GM21737 (cell line): ENCODE data around the gene SBDS.
A peak's percentile ranks its signal among the peaks of the same experiment; 100 is the strongest.
"Not testable (repeated sequence)": the region's sequence is repeated elsewhere in the genome, so short reads cannot be mapped to it uniquely, and the experiment has no call there.

ENCODE experiments used
- ATAC-seq: cut with Tn5 transposase; IDR thresholded peaks from one replicate; pipeline ENCODE4 v1.9.1; 2021; ENCODE audit warnings: mild to moderate bottlenecking, moderate library complexity; ENCODE audit not compliant: unreplicated experiment

The SBDS gene

GRCh38 chr7:66995050-66995776 lies at the start of gene SBDS:
TSS of gene SBDS (minus strand) at chr7:66995586. CDS start at chr7:66995417, 169 bp downstream.
- ATAC-seq: peak; percentile 65

GRCh38 chr7:67043559-67043930 lies 48.2 kb upstream of the SBDS start:
- ATAC-seq: not testable (repeated sequence)

- not testable (repeated sequence) for ATAC-seq
These were observed 47.6 kb upstream of the SBDS start for GRCh38 chr7:67042781-67043558.

DNA sequence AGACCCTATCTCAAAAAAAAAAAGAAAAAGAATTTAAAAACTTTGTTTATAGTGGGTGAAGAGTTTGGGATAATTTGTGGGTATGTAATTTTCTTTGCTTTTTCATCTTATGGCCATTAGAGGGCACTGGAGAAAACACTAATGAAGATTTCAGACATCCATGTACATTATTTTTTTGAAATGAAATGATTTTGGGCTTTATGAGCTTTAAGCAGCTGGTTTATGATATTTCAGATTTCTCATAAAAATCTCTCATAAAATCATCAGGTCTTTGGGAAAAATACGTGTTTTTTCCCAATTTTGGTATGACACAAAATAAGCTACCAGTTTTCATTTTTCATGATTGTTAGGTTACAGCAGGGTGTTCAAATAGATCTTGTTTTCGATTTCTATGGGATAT lies 45.4 kb upstream of the SBDS start:
- not testable (repeated sequence) for ATAC-seq

DNA sequence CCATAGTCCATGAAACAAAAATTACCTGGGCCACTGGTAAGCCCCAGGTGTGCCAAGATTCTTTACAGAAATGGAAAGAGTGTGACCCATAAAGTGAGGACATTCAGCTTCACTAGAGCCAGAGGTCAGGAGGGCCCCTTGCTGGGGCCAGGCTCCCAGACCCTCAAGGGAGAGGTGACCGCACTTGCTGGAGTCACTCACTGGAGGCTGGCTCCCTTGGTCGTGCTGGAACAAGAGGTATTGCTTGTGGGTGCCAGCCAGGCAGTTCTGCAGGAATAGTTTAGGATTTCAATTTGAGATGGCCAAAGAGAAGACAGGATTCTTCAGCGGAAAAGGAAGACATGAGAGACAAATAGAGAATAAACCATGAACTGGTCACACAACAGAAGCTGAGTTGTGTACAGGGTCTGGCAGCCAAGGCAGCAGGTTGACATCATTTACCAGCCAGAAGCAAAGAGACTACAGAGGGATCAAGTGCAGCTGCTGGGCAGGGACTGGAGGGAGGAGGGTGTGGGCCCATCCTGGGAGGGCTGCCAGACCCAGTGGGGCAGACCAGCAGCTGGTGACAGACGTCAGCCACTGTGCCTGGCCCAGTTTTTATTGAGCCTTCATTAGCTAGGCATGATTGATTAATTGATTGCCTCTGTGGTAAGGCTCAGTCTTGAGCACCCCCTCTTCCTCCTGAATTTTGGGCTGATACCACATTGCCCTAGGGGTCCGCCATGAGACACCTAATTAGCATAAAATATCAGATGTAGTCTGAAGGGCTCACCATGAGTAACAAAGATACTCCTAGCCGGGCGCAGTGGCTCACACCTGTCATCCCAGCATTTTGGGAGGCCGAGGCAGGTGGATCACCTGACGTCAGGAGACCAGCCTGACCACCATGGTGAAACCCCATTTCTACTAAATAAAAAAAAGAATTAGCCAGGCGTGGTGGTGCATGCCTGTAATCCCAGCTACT lies 41.3 kb upstream of the SBDS start:
- ATAC-seq: not testable (repeated sequence)

GRCh38 chr7:67033251-67033650 lies 37.9 kb upstream of the SBDS start:
- ATAC-seq: no peak

- not testable (repeated sequence) for ATAC-seq
These were observed 36.3 kb upstream of the SBDS start for GRCh38 chr7:67031685-67032084.

DNA sequence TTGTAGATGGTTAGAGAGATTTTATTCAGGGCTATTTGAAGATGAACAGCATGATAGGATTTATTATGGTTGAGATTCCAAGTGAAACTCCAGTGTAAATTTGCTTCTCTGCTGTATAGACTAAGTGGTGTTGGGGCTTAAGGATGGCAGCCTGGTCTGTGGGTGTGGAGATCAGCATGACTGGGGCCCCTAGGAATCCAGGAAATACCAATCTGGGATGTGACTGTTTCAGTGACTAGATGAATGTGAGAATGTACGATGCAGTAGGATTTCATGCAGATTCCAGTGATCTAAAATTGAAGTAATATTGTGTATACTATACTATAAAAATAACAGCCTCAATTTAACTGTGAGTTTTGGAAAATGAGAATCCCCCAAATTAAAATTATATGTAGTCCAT lies 30.1 kb upstream of the SBDS start:
- ATAC-seq: not testable (repeated sequence)

- no peak for ATAC-seq
These were observed 27.1 kb upstream of the SBDS start for GRCh38 chr7:67022511-67022910.

GRCh38 chr7:67021260-67021659 lies 25.9 kb upstream of the SBDS start:
- no peak for ATAC-seq

GRCh38 chr7:67019562-67020390 lies 24.4 kb upstream of the SBDS start:
- ATAC-seq: no peak

DNA sequence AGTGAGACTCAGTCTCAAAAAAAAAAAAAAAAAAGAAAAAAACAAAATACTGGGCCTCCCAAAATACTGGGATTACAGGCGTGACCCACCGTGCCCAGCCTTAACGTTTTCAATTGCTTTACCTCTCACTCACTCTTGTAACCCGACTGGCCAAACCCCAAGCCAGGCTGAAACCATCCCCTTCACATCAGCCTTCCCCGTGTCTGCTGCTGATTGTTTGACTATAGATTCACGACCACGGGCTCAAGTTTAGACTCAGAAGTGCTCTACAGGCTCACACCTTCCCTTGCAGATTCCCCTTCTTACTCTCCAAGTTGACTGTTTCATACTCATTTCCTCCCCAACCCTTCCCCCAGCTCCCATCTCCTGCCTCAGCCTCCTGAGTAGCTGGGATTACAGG lies 23.6 kb upstream of the SBDS start:
- ATAC-seq: no peak

GRCh38 chr7:67017971-67018370 lies 22.6 kb upstream of the SBDS start:
- not testable (repeated sequence) for ATAC-seq

DNA sequence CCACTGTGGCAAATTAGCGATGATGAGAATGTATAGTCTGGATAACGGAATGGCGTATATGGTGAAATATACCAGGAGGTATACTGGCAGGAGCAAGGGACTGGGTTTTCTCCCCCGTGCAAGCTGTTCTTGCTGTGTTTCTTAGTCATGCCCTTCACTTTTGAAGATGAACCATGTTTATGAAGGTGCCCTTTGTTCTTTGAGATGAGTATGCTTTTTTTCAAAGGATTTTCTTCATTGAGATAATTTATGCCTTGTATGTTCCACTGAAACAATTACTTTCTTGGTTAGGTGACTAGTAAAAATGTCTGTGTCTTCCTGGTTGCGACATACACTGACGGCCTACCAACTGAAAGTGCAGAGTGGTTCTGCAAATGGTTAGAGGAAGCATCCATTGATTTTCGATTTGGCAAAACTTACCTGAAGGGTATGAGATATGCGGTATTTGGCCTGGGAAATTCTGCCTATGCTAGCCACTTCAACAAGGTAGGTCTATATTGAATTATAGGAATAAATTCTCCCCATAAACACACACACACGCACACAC lies 18.8 kb upstream of the SBDS start:
- not testable (repeated sequence) for ATAC-seq

- not testable (repeated sequence) for ATAC-seq
These were observed 14.3 kb upstream of the SBDS start for GRCh38 chr7:67009677-67010076.

GRCh38 chr7:67008260-67008659 lies 12.9 kb upstream of the SBDS start:
- no peak for ATAC-seq

DNA sequence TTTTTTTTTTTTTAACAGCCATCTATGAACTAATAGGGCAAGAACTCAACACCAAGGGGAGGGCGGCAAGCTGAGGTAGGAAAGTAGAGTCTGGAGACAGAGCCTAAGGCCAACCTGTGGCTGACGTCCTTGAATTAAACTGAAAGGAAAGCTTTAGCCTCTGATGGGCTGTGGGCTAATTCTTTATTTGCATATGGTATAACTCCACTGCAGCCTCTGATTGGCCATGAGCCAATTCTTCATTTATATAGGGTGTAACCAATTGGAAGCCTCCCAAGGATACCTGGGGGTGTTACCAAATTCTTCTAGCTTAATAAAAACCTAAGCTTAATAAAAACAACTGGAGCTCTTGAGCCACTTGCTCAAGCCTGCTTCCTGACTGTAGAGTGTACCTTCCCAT lies 11.6 kb upstream of the SBDS start:
- no peak for ATAC-seq

GRCh38 chr7:67004145-67004544 lies 8.8 kb upstream of the SBDS start:
- not testable (repeated sequence) for ATAC-seq

DNA sequence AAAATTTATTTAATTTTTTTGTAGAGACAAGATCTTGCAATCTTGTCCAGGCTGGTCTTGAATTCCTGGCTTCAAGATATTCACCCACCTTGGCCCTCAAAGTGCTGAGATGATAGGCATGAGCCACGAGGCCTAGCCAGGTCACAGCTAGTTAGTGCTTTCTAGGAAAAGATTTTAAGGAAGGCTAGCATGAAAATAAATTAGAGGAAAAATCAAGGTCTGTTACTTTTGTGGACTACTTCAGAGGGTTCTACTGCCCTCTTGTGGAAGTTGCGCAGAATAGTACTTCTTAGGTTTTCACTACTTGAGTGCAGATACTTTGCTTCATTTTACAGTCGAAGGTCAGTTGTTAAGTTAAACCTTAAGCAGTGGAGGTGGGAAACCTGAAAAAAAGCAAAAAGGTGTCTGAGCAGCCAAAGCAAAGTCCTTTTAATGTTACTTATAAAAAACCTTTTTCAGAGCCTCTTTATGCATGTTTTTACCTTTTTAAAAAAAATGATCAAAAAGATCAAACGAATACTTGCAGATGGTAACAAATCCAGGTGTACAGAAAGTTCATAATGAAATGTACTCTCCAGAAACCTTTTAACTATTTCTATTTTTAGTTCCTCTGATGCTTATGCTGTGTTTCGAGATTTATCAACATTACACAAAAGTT lies 5.3 kb upstream of the SBDS start:
- not testable (repeated sequence) for ATAC-seq
